GM20000 (cell line): Measurements from ENCODE around the gene DIS3L2.

Source experiments
- DNase-seq: peaks from one replicate; pipeline ENCODE4 v3.0.0; 2012; ENCODE audit warnings: low spot score
- TF ChIP-seq, protein P1 (sequence below): IDR thresholded peaks from 2 replicates; pipeline ENCODE4 v1.5.1; 2012; ENCODE audit warnings: mild to moderate bottlenecking, control low read depth; ENCODE audit errors: extremely low read depth, missing control alignments

Gene DIS3L2

GRCh38 chr2:231920366-231920765 is 41.1 kb upstream of the DIS3L2 start:
- DNase-seq: no peak
- TF ChIP-seq, protein P1, sequence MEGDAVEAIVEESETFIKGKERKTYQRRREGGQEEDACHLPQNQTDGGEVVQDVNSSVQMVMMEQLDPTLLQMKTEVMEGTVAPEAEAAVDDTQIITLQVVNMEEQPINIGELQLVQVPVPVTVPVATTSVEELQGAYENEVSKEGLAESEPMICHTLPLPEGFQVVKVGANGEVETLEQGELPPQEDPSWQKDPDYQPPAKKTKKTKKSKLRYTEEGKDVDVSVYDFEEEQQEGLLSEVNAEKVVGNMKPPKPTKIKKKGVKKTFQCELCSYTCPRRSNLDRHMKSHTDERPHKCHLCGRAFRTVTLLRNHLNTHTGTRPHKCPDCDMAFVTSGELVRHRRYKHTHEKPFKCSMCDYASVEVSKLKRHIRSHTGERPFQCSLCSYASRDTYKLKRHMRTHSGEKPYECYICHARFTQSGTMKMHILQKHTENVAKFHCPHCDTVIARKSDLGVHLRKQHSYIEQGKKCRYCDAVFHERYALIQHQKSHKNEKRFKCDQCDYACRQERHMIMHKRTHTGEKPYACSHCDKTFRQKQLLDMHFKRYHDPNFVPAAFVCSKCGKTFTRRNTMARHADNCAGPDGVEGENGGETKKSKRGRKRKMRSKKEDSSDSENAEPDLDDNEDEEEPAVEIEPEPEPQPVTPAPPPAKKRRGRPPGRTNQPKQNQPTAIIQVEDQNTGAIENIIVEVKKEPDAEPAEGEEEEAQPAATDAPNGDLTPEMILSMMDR: no peak

GRCh38 chr2:231920795-231921194 is 40.7 kb upstream of the DIS3L2 start:
- DNase-seq: no peak
- TF ChIP-seq, protein P1: no peak

- DNase-seq: peak; percentile 7
These were observed 39.1 kb upstream of the DIS3L2 start for GRCh38 chr2:231922311-231923009.

DNA sequence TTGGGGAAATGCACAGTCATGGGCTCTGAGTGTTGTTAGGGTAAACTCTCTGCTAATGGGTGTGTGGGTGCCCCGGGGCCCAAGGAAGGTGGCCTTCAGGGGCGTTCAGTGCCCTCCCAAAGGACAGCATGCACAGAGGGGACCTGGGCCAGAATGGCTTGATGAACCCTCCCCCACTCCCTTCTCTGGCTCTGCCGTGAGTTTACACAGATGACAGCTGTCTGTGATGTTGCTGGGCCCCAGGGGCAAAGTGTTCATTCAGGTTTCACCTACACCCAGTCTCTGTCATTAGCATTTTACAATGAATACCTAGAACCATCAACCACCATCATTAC is 38.5 kb upstream of the DIS3L2 start:
- TF ChIP-seq, protein P1: no peak
- DNase-seq: peak; percentile 10

More at GRCh38 chr2:231922311-231923009, 39.1 kb upstream of the DIS3L2 start:
- TF ChIP-seq, protein P1: no peak

DNA sequence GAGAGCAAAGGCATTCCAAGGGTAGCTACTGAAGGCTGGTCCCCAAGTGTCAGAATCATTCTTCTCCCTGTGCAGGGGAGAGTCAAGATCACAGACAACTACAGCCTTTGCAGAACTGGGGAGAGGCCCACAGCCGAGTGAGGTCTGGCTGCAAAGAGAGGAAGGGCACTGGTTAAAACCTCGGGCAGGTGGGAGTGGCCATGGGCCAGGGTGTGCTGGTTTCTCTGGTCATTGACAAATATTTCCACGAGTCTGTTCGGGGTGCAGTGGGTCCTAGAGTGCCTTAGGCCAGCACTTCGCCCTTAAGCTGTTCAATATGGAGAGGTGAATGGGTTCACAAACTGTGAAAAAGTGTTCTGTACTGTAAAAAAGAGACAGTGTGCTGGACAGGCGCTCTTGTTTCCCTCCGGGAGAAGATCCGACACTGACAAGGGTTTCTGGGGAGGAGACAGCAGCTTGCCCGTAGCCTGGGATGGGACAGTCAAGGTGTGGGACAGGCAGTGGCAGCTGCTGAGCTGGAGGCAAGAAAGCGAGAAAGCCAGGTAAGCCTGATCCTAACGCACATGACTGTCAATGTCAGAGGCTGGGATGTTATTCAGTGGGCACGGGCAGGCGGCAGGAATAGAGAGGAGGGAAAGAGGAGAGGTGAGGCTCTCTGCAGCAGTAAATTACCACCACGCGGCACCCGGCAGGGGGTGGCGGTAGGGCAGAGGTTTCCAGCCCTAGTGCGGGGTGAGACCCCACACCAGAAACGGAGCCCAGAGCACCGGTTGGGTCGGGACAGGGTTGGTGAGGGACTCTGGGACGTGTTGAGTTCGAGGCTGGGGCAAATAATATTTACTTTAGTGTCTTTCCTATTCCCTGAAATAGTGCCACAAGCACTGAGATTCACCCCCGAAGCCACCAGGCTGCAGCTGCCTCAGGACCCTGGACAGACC is 37.3 kb upstream of the DIS3L2 start:
- TF ChIP-seq, protein P1: no peak
- peak; percentile 14 for DNase-seq

DNA sequence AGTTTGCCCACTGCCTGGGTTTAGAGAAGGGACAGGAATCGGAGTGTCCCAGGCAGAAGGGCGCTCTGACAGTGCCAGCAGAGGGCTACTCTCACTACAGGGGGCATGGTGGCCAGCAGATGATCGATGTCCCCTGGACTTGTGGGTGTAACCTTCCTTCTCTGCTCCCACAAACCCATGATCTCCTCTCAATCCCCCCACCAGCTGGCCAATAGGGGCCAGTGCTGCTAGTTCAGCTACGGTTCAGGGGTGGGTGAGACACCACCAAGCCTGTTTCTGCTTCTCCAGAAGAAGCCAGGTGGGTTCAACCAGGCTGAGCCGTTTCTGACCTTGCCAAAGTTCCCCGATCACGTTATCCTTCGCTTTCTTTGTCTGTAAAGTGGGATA is 36.6 kb upstream of the DIS3L2 start:
- TF ChIP-seq, protein P1: no peak
- DNase-seq: no peak

DNA sequence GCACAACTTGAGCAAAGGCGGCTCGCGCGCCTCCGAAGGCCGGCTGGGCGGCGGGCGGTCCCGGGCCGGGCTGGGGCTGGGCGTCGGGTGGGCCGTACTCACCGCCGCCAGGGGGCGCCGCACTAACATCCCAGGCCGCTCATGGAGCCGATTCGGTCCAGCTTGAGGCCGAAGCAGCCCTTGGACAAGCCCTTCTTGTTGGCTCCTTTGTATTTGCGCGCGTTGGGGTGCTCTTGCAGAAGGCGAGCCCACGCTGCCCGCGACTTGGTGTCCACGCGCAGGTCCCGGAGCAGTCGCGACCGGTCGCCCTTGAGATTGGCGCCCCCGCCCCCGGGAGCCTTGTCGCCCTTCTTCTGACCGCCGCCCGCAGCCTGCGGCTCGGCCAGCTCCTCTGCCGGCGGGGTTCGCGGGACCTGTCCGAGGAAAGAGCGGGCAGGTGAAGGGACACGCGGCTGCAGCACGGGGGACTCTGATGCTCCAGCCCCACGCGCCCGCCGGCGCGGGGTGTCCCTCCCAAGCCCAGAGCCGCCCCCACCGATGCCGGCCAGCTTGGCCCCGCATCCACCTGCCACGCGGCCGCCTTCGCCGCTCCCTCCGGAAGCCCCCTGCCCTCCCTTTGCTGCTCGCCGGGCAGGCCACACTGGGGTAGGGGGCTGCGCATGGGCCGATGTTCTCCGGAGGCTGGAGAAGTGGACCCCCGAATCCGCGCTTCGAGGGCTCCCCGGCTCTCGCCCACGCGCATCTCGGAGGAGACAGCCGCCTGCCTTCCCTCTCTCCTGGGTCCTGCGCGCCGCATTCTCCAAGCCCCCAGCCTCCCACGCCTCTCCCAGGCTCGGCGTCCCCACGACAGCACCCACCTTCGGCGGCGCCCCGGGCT is 36.0 kb upstream of the DIS3L2 start:
- TF ChIP-seq, protein P1: peak; percentile 83
- peak; percentile 94 for DNase-seq
